K562 (cell line): ENCODE measurements around the gene DCAF5. TPM values are rescaled to one million over a fixed set of nuclear protein-coding genes. Genes with fewer than 3 reads are reported as not detected.
A peak's percentile ranks its signal among the peaks of the same experiment; 100 is the strongest.

Experiments
- ATAC-seq: fragments of 200-7000 bp; cut with Tn5 transposase; 3 replicates; pipeline ENCODE4 v1.9.1; 2020; ENCODE audit warnings: moderate library complexity
- BruUV-seq: library from RNA; stranded (reverse); fragments of 400-500 nt; replicated peaks from 2 replicates; lab custom pipeline; 2021; lab: Mats Ljungman, UMichigan
- CTCF ChIA-PET: fragments of 300-600 bp; formaldehyde crosslinking; extraction: SDS; loops from one replicate; lab custom pipeline; 2021; ENCODE audit warnings: low intra/inter-chr PET ratio; lab: Yijun Ruan, JAX
- POLR2A ChIA-PET: fragments of 300-600, 350-650 bp; sonication (Branson Sonifier 250); formaldehyde crosslinking; extraction: SDS; loops from one replicate; lab custom pipeline; 2021; ENCODE audit warnings: antibody characterized with exemption, inconsistent platforms; lab: Yijun Ruan, JAX
- DNase-seq, 4 experiments: peaks; one replicate each; pipeline versions ENCODE4 v3.0.0 to v3.0.0-alpha.2; 2011 to 2018; ENCODE audit warnings: low spot score in 3 of 4, mixed read lengths in 3 of 4; ENCODE audit errors: extremely low read depth in 1 of 4
- FAIRE-seq: peaks from 2 replicates; lab custom pipeline; 2011; peaks lifted over from hg19 to GRCh38; lab: Jason Lieb, UNC
- H2AFZ ChIP-seq: 2 replicates; pipeline ENCODE4 v1.6.0; 2011; ENCODE audit warnings: low read depth, low read length, control low read depth, inconsistent platforms
- H3K27ac ChIP-seq: fragments of 200-600 bp; 3 replicates; pipeline ENCODE4 v1.8.0; 2011; ENCODE audit warnings: low read depth, mild to moderate bottlenecking, control low read depth, inconsistent platforms, low read length, moderate library complexity, mixed read lengths; ENCODE audit errors: extremely low read depth
- H3K27me3 ChIP-seq, 2 experiments: fragments of 300-600 bp in 1 of 2; 2 replicates in 1 of 2; 3 replicates in 1 of 2; pipeline versions ENCODE4 v1.6.0 to v1.8.0; 2011; ENCODE audit warnings: inconsistent platforms in 2 of 2, low read length in 2 of 2, mild to moderate bottlenecking in 1 of 2, mixed read lengths in 1 of 2, moderate library complexity in 1 of 2; ENCODE audit not compliant: control insufficient read depth in 2 of 2, insufficient read depth in 2 of 2
- H3K36me3 ChIP-seq: fragments of 300-600 bp; 3 replicates; pipeline ENCODE4 v1.8.0; 2011; ENCODE audit warnings: mild to moderate bottlenecking, low read length, inconsistent platforms; ENCODE audit not compliant: control insufficient read depth, insufficient read depth
- H3K4me1 ChIP-seq, 2 experiments: fragments of 200-600 bp in 1 of 2; replicated peaks in 1 of 2; 2 replicates in 1 of 2; 3 replicates in 1 of 2; pipeline versions ENCODE4 v1.5.1 to v1.8.0; 2011; ENCODE audit warnings: inconsistent platforms in 2 of 2, low read length in 2 of 2, mild to moderate bottlenecking in 1 of 2, mixed read lengths in 1 of 2, moderate library complexity in 1 of 2; ENCODE audit not compliant: control insufficient read depth in 2 of 2, insufficient read depth in 2 of 2
- H3K4me2 ChIP-seq: 2 replicates; pipeline ENCODE4 v1.6.1; 2011; ENCODE audit warnings: low read length, control low read depth, inconsistent platforms, mixed read lengths; ENCODE audit not compliant: insufficient read depth
- H3K4me3 ChIP-seq: fragments of 200-600 bp; sonication (generic), shearing (Covaris generic); 2 replicates; pipeline ENCODE4 v1.5.1; 2016; ENCODE audit warnings: control low read depth, inconsistent platforms
- H3K79me2 ChIP-seq: fragments of 200-600 bp; 3 replicates; pipeline ENCODE4 v1.8.0; 2011; ENCODE audit warnings: low read length, inconsistent platforms; ENCODE audit not compliant: control insufficient read depth, insufficient read depth
- H3K9ac ChIP-seq, 2 experiments: 2 replicates each; pipeline versions ENCODE4 v1.6.0 to v1.6.1; 2011; ENCODE audit warnings: low read depth in 2 of 2, low read length in 2 of 2, control low read depth in 1 of 2, inconsistent platforms in 1 of 2, mild to moderate bottlenecking in 1 of 2, mixed read lengths in 1 of 2; ENCODE audit not compliant: insufficient read depth in 1 of 2
- H3K9me1 ChIP-seq: one replicate; pipeline ENCODE4 v1.6.0; 2011; ENCODE audit warnings: inconsistent platforms, mild to moderate bottlenecking, low read length, moderate library complexity; ENCODE audit not compliant: control insufficient read depth, insufficient read depth
- H3K9me3 ChIP-seq: replicated peaks from 2 replicates; pipeline ENCODE4 v1.5.1; 2011; ENCODE audit warnings: low read depth, low read length, inconsistent platforms; ENCODE audit not compliant: control insufficient read depth, insufficient read depth
- H4K20me1 ChIP-seq: replicated peaks from 2 replicates; pipeline ENCODE4 v1.6.1; 2011; ENCODE audit warnings: low read length, inconsistent platforms, mixed read lengths; ENCODE audit not compliant: control insufficient read depth, insufficient read depth
- C11orf30 ChIP-seq: fragments of 450-650 bp; IDR thresholded peaks from 2 replicates; pipeline ENCODE4 v1.6.1; 2016; ENCODE audit warnings: low read depth, mild to moderate bottlenecking
- FIP1L1 ChIP-seq: fragments of 200-400 bp; formaldehyde crosslinking; IDR thresholded peaks from 2 replicates; pipeline ENCODE4 v1.6.1; 2018; ENCODE audit warnings: mild to moderate bottlenecking, low read depth, low read length; ENCODE audit not compliant: poor library complexity, severe bottlenecking
- MAFG ChIP-seq: fragments of 450-650 bp; conservative IDR thresholded peaks from 2 replicates; pipeline ENCODE4 v1.6.1; 2016; ENCODE audit warnings: missing genetic modification characterization, missing compliant biosample characterization
- YY1 ChIP-seq, 3 experiments: IDR thresholded peaks; 2 replicates each; pipeline ENCODE4 v1.6.1; 2011; ENCODE audit warnings: low read length in 2 of 3, mild to moderate bottlenecking in 2 of 3, moderate library complexity in 2 of 3, borderline replicate concordance in 1 of 3, control low read depth in 1 of 3, low read depth in 1 of 3; ENCODE audit not compliant: insufficient read depth in 3 of 3, insufficient replicate concordance in 2 of 3, control insufficient read depth in 1 of 3, insufficient read length in 1 of 3; ENCODE audit errors: extremely low read depth in 1 of 3
- ZNF217 ChIP-seq: sonication (generic); formaldehyde crosslinking; IDR thresholded peaks from 2 replicates; pipeline ENCODE4 v1.8.0; 2022; ENCODE audit warnings: mild to moderate bottlenecking, missing genetic modification reagents
- ZNF316 ChIP-seq: fragments of 450-650 bp; IDR thresholded peaks from 2 replicates; pipeline ENCODE4 v1.6.1; 2016
- ZNF699 ChIP-seq: fragments of 250-450 bp; sonication (Bioruptor Pico); IDR thresholded peaks from 2 replicates; pipeline ENCODE4 v1.8.0; 2021; ENCODE audit warnings: mild to moderate bottlenecking, moderate library complexity; ENCODE audit not compliant: insufficient replicate concordance
- WGBS: fragments of 100-300 bp; shearing (Covaris generic); methylation state at CpG from one replicate; pipeline ENCODE4 v1.1.6; 2016; ENCODE audit warnings: low coverage, mixed read lengths; ENCODE audit not compliant: insufficient coverage; ENCODE audit errors: missing lambda C conversion rate; 5-methylcytosine and 5-hydroxymethylcytosine counted together
- in situ Hi-C: fragments of 300-500 bp; cut with MboI; formaldehyde crosslinking; loops from 4 replicates; pipeline ENCODE4 v1.15.0; 2018; ENCODE audit warnings: inconsistent platforms, mixed read lengths
- intact Hi-C: fragments of 100-400 bp; cut with micrococcal nuclease; formaldehyde crosslinking; loops from 2 replicates; pipeline ENCODE4 v1.14.2; 2022
- polyA plus RNA-seq, 8 experiments: library from polyadenylated mRNA; depleted of rRNA in 4 of 8; stranded (reverse) in 5 of 8; unstranded in 3 of 8; fragments of >200 nt; fragmentation: Nextera tagmentation in 2 of 8; fragmentation: Illumina TruSeq in 1 of 8; extraction: Ambion mirVana in 2 of 8; extraction: Trizol in 1 of 8; gene quantifications; 2 replicates each; pipeline versions ENCODE4 v1.2.1 to v1.2.3, GENCODE V29; 2011 to 2014; ENCODE audit warnings: inconsistent platforms in 1 of 8, missing spikeins in 1 of 8
- total RNA-seq, 7 experiments: library from RNA; depleted of rRNA in 6 of 7; stranded (reverse); fragments of >200 nt in 6 of 7; fragmentation: Illumina TruSeq in 2 of 7; extraction: Trizol in 2 of 7; gene quantifications; 2 replicates each; pipeline versions ENCODE4 v1.2.1 to v1.2.3, GENCODE V29; 2011 to 2021; ENCODE audit warnings: low replicate concordance in 1 of 7
- TF ChIP-seq, protein P1 (sequence below): sonication (generic); formaldehyde crosslinking; IDR thresholded peaks from 2 replicates; pipeline ENCODE4 v1.8.1; 2023; ENCODE audit warnings: mild to moderate bottlenecking, missing genetic modification reagents

The DCAF5 gene
- total and polyA plus RNA-seq, 9 of the 15 experiments (the other 6 are each of a cell fraction or from before 2014, with no cell fraction given) = 5.6 to 24.1 (median 12.7) TPM

DNA sequence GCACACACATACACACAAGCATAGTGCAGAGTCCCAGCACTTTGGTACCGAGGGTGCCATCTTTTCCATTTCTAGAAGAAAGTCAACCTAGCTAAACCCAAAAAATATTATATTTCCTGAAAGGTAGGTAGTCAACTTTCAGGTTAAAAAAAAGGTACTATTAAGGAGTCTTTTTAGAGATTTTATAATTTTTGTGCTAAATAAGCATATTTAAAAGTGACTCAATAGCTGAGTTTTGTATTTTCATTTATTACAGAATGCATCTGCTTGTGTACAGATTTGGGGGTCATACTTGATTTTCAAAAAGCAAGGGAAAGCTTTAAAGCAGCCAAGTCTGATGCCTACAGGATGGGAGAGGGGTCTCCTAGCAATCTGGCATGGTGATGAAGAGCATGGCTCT is 34.6 kb downstream of the DCAF5 start:
- POLR2A ChIA-PET = interaction anchor here (0.5 kb wide), 1 partner anchor 147 kb away, joined by 3 read pairs; no protein-coding TSS in a partner anchor

More for the DNA sequence above, 34.6 kb downstream of the DCAF5 start:
- intact Hi-C loops = no loop called here
- H3K4me3 ChIP-seq = no peak overlapping the region
- FAIRE-seq (no peak), ATAC-seq (no peak), DNase-seq (no peak)
- in situ Hi-C loops = no loop called here
- CTCF ChIA-PET = no interaction called here
- H3K79me2 ChIP-seq = no peaks in the 10 kb centered on the region
- no TSS peak for BruUV-seq
- no peaks in the 10 kb centered on the region for H3K4me1 ChIP-seq
- peaks cover 46% of the 10 kb centered on the region; the same call in 2 of the 3 replicates for H3K36me3 ChIP-seq
- H3K9me3 ChIP-seq = no peaks in the 10 kb centered on the region
- no peaks in the 10 kb centered on the region for H4K20me1 ChIP-seq
- TF ChIP-seq YY1 (IDR thresholded peaks at IDR 0.05; ENCODE audit: borderline replicate concordance in 1 of 3, control insufficient read depth in 1 of 3, extremely low read depth in 1 of 3, insufficient read depth in 3 of 3, insufficient read length in 1 of 3, insufficient replicate concordance in 2 of 3, low read depth in 1 of 3, low read length in 2 of 3) (no peak), ZNF316 (peak; percentile 77), ZNF699 (CRISPR knock-in tag) (no peak), C11orf30 (peak; percentile 55), ZNF217 (CRISPR knock-in tag) (no peak), FIP1L1 (no peak), MAFG (tag) (peak; percentile 28)
- TF ChIP-seq, protein P1, sequence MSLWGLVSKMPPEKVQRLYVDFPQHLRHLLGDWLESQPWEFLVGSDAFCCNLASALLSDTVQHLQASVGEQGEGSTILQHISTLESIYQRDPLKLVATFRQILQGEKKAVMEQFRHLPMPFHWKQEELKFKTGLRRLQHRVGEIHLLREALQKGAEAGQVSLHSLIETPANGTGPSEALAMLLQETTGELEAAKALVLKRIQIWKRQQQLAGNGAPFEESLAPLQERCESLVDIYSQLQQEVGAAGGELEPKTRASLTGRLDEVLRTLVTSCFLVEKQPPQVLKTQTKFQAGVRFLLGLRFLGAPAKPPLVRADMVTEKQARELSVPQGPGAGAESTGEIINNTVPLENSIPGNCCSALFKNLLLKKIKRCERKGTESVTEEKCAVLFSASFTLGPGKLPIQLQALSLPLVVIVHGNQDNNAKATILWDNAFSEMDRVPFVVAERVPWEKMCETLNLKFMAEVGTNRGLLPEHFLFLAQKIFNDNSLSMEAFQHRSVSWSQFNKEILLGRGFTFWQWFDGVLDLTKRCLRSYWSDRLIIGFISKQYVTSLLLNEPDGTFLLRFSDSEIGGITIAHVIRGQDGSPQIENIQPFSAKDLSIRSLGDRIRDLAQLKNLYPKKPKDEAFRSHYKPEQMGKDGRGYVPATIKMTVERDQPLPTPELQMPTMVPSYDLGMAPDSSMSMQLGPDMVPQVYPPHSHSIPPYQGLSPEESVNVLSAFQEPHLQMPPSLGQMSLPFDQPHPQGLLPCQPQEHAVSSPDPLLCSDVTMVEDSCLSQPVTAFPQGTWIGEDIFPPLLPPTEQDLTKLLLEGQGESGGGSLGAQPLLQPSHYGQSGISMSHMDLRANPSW (CRISPR knock-in tag) = no peak
- H3K27me3 ChIP-seq = no peaks in the 10 kb centered on the region
- no peak overlapping the region for H3K4me2 ChIP-seq
- WGBS = 100% methylated on average over 1 of the region's 1 CpG
- H3K9ac ChIP-seq = no peak overlapping the region
- H3K27ac ChIP-seq = no peak overlapping the region
- no peak overlapping the region for H2AFZ ChIP-seq
- no peaks in the 10 kb centered on the region for H3K9me1 ChIP-seq
